GM12874 (cell line): ENCODE measurements around the gene CCDC149.

ENCODE experiments used
- TF ChIP-seq, protein P1 (sequence below): IDR thresholded peaks from 2 replicates; pipeline ENCODE4 v1.5.1; 2011; ENCODE audit warnings: low read depth, mild to moderate bottlenecking, control low read depth, low read length, moderate library complexity; ENCODE audit not compliant: insufficient read depth

Gene CCDC149

DNA sequence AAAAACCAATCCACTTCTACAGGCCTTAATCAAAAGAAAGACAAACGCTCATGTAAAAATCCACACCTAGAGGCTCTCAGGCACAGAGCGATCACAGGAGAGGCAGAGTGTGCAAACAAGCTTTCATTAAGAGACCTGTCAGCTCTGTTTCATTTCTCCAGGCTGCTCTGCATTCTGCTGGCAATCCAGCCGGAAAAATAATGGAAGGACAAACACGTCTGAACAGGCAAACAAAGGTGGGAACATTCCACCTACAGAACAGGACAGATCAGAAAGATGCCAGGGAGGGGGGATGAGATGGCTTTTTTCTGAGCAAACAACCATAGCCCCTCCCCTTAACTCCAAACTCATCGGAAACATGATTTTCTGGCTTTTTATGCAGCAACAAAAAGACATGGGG, 107.8 kb downstream of the CCDC149 start:
- TF ChIP-seq, protein P1, sequence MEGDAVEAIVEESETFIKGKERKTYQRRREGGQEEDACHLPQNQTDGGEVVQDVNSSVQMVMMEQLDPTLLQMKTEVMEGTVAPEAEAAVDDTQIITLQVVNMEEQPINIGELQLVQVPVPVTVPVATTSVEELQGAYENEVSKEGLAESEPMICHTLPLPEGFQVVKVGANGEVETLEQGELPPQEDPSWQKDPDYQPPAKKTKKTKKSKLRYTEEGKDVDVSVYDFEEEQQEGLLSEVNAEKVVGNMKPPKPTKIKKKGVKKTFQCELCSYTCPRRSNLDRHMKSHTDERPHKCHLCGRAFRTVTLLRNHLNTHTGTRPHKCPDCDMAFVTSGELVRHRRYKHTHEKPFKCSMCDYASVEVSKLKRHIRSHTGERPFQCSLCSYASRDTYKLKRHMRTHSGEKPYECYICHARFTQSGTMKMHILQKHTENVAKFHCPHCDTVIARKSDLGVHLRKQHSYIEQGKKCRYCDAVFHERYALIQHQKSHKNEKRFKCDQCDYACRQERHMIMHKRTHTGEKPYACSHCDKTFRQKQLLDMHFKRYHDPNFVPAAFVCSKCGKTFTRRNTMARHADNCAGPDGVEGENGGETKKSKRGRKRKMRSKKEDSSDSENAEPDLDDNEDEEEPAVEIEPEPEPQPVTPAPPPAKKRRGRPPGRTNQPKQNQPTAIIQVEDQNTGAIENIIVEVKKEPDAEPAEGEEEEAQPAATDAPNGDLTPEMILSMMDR: no peak

GRCh38 chr4:24802648-24803047, 110.2 kb downstream of the CCDC149 start:
- TF ChIP-seq, protein P1: no peak

GRCh38 chr4:24801136-24801855, 111.5 kb downstream of the CCDC149 start:
- TF ChIP-seq, protein P1: no peak

- TF ChIP-seq, protein P1: no peak
These were observed 112.4 kb downstream of the CCDC149 start for GRCh38 chr4:24800325-24800895.

DNA sequence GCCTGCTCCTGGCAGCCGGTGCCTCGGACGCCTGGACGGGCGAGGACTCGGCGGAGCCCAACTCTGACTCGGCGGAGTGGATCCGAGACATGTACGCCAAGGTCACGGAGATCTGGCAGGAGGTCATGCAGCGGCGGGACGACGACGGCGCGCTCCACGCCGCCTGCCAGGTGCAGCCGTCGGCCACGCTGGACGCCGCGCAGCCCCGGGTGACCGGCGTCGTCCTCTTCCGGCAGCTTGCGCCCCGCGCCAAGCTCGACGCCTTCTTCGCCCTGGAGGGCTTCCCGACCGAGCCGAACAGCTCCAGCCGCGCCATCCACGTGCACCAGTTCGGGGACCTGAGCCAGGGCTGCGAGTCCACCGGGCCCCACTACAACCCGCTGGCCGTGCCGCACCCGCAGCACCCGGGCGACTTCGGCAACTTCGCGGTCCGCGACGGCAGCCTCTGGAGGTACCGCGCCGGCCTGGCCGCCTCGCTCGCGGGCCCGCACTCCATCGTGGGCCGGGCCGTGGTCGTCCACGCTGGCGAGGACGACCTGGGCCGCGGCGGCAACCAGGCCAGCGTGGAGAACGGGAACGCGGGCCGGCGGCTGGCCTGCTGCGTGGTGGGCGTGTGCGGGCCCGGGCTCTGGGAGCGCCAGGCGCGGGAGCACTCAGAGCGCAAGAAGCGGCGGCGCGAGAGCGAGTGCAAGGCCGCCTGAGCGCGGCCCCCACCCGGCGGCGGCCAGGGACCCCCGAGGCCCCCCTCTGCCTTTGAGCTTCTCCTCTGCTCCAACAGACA, 113.1 kb downstream of the CCDC149 start:
- TF ChIP-seq, protein P1: no peak

DNA sequence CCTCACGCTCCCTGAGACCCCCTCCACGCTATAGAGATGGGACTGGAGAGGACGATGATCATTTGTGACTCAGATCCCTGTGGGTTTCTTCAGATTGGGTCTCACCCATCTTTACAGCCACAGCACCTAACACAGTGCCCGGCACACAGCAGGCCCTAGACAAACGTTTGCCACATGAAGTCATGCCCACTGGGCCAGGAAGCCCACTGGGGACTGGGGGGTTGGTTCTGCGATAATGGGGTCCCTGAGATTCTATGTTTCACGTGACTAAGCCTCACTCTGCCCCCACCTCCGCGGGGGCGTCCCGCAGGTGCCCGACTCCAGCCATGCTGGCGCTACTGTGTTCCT, 113.7 kb downstream of the CCDC149 start:
- TF ChIP-seq, protein P1: no peak

GRCh38 chr4:24798036-24798610, 114.7 kb downstream of the CCDC149 start:
- TF ChIP-seq, protein P1: no peak
